Endothelial cell of umbilical vein (primary cell): ENCODE results near the gene TENM4. TPM values are rescaled to one million over a fixed set of nuclear protein-coding genes. Genes with fewer than 3 reads are reported as not detected.

ENCODE experiments used
- BruUV-seq: library from RNA; stranded (reverse); fragments of 400-500 nt; replicated peaks from 2 replicates; lab custom pipeline; 2021; lab: Mats Ljungman, UMichigan
- CTCF ChIA-PET: fragments of 300-600, 350-600 bp; sonication (Branson Sonifier 250); formaldehyde crosslinking; loops from one replicate; lab custom pipeline; 2021; ENCODE audit warnings: antibody characterized with exemption, inconsistent platforms; lab: Charles Lee
- POLR2A ChIA-PET: fragments of 300-600, 350-600 bp; sonication (Branson Sonifier 250); formaldehyde crosslinking; loops from one replicate; lab custom pipeline; 2021; ENCODE audit warnings: antibody characterized with exemption, inconsistent platforms; lab: Charles Lee
- DNase-seq: peaks from one replicate; pipeline ENCODE4 v3.0.0-alpha.2; 2011; ENCODE audit warnings: low read depth, low spot score
- FAIRE-seq: peaks from 2 replicates; lab custom pipeline; 2011; peaks lifted over from hg19 to GRCh38; lab: Jason Lieb, UNC
- H2AFZ ChIP-seq: 2 replicates; pipeline ENCODE4 v1.6.0; 2012; ENCODE audit warnings: low read depth, low read length, control low read depth, inconsistent platforms
- H3K27ac ChIP-seq: 2 replicates; pipeline ENCODE4 v1.5.1; 2011; ENCODE audit warnings: low read depth, mild to moderate bottlenecking, control low read depth, low read length, moderate library complexity; ENCODE audit not compliant: insufficient read depth
- H3K27me3 ChIP-seq, 2 experiments: 2 replicates each; pipeline versions ENCODE4 v1.6.0 to v1.6.1; 2011; ENCODE audit warnings: low read length in 2 of 2, mixed read lengths in 1 of 2; ENCODE audit not compliant: control insufficient read depth in 2 of 2, insufficient read depth in 2 of 2
- H3K36me3 ChIP-seq, 2 experiments: 2 replicates in 1 of 2; 3 replicates in 1 of 2; pipeline ENCODE4 v1.5.1; 2011; ENCODE audit warnings: low read length in 2 of 2, mild to moderate bottlenecking in 1 of 2, moderate library complexity in 1 of 2; ENCODE audit not compliant: control insufficient read depth in 2 of 2, insufficient read depth in 2 of 2; ENCODE audit errors: extremely low read depth in 1 of 2
- H3K4me1 ChIP-seq: 3 replicates; pipeline ENCODE4 v1.5.1; 2011; ENCODE audit warnings: mild to moderate bottlenecking, low read length; ENCODE audit not compliant: control insufficient read depth, insufficient read depth; ENCODE audit errors: extremely low read depth
- H3K4me2 ChIP-seq: 2 replicates; pipeline ENCODE4 v1.6.1; 2011; ENCODE audit warnings: low read length, control low read depth, mixed read lengths; ENCODE audit not compliant: insufficient read depth
- H3K4me3 ChIP-seq, 3 experiments: fragments of 200-600 bp in 1 of 3; sonication (generic), shearing (Covaris generic) in 1 of 3; replicated peaks in 1 of 3; 2 replicates each; pipeline ENCODE4 v1.5.1; 2011 to 2016; ENCODE audit warnings: control low read depth in 3 of 3, low read length in 3 of 3, mild to moderate bottlenecking in 2 of 3, inconsistent platforms in 1 of 3, low read depth in 1 of 3, moderate library complexity in 1 of 3; ENCODE audit not compliant: insufficient read depth in 1 of 3
- H3K79me2 ChIP-seq: 2 replicates; pipeline ENCODE4 v1.6.0; 2012; ENCODE audit warnings: low read length, inconsistent platforms; ENCODE audit not compliant: control insufficient read depth, insufficient read depth
- H3K9ac ChIP-seq: replicated peaks from 2 replicates; pipeline ENCODE3; 2011; ENCODE audit warnings: low read length, control low read depth; ENCODE audit not compliant: insufficient read depth; ENCODE audit errors: extremely low read depth
- H3K9me1 ChIP-seq: replicated peaks from 3 replicates; pipeline ENCODE4 v1.6.0; 2011; ENCODE audit warnings: mild to moderate bottlenecking, low read length; ENCODE audit not compliant: control insufficient read depth, insufficient read depth; ENCODE audit errors: extremely low read depth
- H3K9me3 ChIP-seq: replicated peaks from 2 replicates; pipeline ENCODE4 v1.5.1; 2012; ENCODE audit warnings: low read length, inconsistent platforms; ENCODE audit not compliant: control insufficient read depth, insufficient read depth
- H4K20me1 ChIP-seq: replicated peaks from 2 replicates; pipeline ENCODE3; 2011; ENCODE audit warnings: mild to moderate bottlenecking, low read length; ENCODE audit not compliant: control insufficient read depth, insufficient read depth; ENCODE audit errors: extremely low read depth
- EZH2 ChIP-seq: IDR thresholded peaks from 2 replicates; pipeline ENCODE4 v1.6.1; 2012; ENCODE audit warnings: borderline replicate concordance, low read depth, mild to moderate bottlenecking, moderate library complexity, low read length, inconsistent platforms; ENCODE audit not compliant: severe bottlenecking
- FOS ChIP-seq: IDR thresholded peaks from 2 replicates; pipeline ENCODE4 v1.6.1; 2011; ENCODE audit warnings: mild to moderate bottlenecking, low read length, moderate library complexity, borderline replicate concordance; ENCODE audit not compliant: insufficient read depth
- GATA2 ChIP-seq: IDR thresholded peaks from 2 replicates; pipeline ENCODE4 v1.7.0; 2011; ENCODE audit warnings: low read depth, mild to moderate bottlenecking, moderate library complexity, mixed read lengths, low read length; ENCODE audit not compliant: insufficient read length, insufficient read depth
- JUN ChIP-seq: IDR thresholded peaks from 2 replicates; pipeline ENCODE4 v1.6.1; 2011; ENCODE audit warnings: borderline replicate concordance, low read depth; ENCODE audit not compliant: insufficient read length, insufficient read depth
- MYC ChIP-seq: IDR thresholded peaks from one replicate; pipeline ENCODE4 v1.6.1; 2011; ENCODE audit warnings: mild to moderate bottlenecking, low read depth, low read length
- POLR2A ChIP-seq: IDR thresholded peaks from 2 replicates; pipeline ENCODE4 v1.6.1; 2012; ENCODE audit warnings: low read depth, mild to moderate bottlenecking, control low read depth, low read length
- POLR2AphosphoS5 ChIP-seq: IDR thresholded peaks from 2 replicates; pipeline ENCODE4 v1.6.1; 2012; ENCODE audit warnings: low read depth, mild to moderate bottlenecking, control low read depth, low read length, moderate library complexity; ENCODE audit not compliant: insufficient read depth
- dilution Hi-C: fragments of 300-500 bp; cut with MboI; formaldehyde crosslinking; loops from one replicate; pipeline ENCODE4 v1.15.0; 2019; ENCODE audit warnings: low sequenced_read_pairs; ENCODE audit not compliant: extremely low pct_ligation_motif_present
- intact Hi-C: fragments of 100-400 bp; cut with micrococcal nuclease; formaldehyde crosslinking; loops from one replicate; pipeline ENCODE4 v1.10.0; 2022
- polyA plus RNA-seq, 4 experiments: library from polyadenylated mRNA; depleted of rRNA in 3 of 4; stranded (reverse) in 3 of 4; unstranded in 1 of 4; fragments of >200 nt; gene quantifications; 2 replicates each; pipeline versions ENCODE4 v1.2.1 to v1.2.3, GENCODE V29; 2011 to 2012; ENCODE audit warnings: missing spikeins in 1 of 4
- total RNA-seq: library from RNA; stranded (reverse); gene quantifications from 2 replicates; pipeline ENCODE4 v1.2.3, GENCODE V29; 2021
- TF ChIP-seq, protein P1 (sequence below): IDR thresholded peaks from 2 replicates; pipeline ENCODE4 v1.6.1; 2011; ENCODE audit not compliant: insufficient read depth, insufficient read length
- TF ChIP-seq, protein P2 (sequence below), 2 donors: IDR thresholded peaks; 1 replicate in 1 of 2; 2 replicates in 1 of 2; pipeline ENCODE4 v1.5.1; 2011; ENCODE audit warnings: low read length in 2 of 2, mild to moderate bottlenecking in 2 of 2, moderate library complexity in 2 of 2, control low read depth in 1 of 2, inconsistent platforms in 1 of 2, low read depth in 1 of 2; ENCODE audit not compliant: insufficient read depth in 1 of 2; ENCODE audit errors: extremely low read depth in 1 of 2

TENM4 gene
- total and polyA plus RNA-seq, 2 donors (not counting 3 experiments of a cell fraction or from before 2014, with no cell fraction given): 0.06 to 0.27 TPM

GRCh38 chr11:79108851-79109250 lies 332.0 kb downstream of the TENM4 start:
- H4K20me1 ChIP-seq: no peaks in the 10 kb centered on the region
- ChIA-PET CTCF (interaction anchor here (2.3 kb wide), 1 partner anchor 9 kb away, joined by 13 read pairs; no protein-coding TSS in a partner anchor), POLR2A (no interaction called here)
- BruUV-seq: no TSS peak
- TF ChIP-seq, protein P1, sequence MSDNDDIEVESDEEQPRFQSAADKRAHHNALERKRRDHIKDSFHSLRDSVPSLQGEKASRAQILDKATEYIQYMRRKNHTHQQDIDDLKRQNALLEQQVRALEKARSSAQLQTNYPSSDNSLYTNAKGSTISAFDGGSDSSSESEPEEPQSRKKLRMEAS: no peak
- TF ChIP-seq EZH2 (no peak), POLR2AphosphoS5 (no peak), FOS (no peak), GATA2 (no peak), JUN (no peak), POLR2A (no peak), MYC (no peak)
- TF ChIP-seq, protein P2, sequence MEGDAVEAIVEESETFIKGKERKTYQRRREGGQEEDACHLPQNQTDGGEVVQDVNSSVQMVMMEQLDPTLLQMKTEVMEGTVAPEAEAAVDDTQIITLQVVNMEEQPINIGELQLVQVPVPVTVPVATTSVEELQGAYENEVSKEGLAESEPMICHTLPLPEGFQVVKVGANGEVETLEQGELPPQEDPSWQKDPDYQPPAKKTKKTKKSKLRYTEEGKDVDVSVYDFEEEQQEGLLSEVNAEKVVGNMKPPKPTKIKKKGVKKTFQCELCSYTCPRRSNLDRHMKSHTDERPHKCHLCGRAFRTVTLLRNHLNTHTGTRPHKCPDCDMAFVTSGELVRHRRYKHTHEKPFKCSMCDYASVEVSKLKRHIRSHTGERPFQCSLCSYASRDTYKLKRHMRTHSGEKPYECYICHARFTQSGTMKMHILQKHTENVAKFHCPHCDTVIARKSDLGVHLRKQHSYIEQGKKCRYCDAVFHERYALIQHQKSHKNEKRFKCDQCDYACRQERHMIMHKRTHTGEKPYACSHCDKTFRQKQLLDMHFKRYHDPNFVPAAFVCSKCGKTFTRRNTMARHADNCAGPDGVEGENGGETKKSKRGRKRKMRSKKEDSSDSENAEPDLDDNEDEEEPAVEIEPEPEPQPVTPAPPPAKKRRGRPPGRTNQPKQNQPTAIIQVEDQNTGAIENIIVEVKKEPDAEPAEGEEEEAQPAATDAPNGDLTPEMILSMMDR (IDR thresholded peaks at IDR 0.05; ENCODE audit: extremely low read depth in 1 of 2, insufficient read depth in 1 of 2, low read depth in 1 of 2, low read length in 2 of 2): no peak
- H3K79me2 ChIP-seq: no peaks in the 10 kb centered on the region
- no peaks in the 10 kb centered on the region for H3K36me3 ChIP-seq
- no peak overlapping the region for H2AFZ ChIP-seq
- FAIRE-seq (no peak), DNase-seq (no peak)
- intact Hi-C loops (no loop called here), dilution Hi-C loops (no loop called here)
- H3K4me1 ChIP-seq: no peaks in the 10 kb centered on the region
- H3K27me3 ChIP-seq: peaks cover 0 to 2% of the 10 kb centered on the region in 2 experiments
- H3K27ac ChIP-seq: no peak overlapping the region
- H3K9me3 ChIP-seq: no peaks in the 10 kb centered on the region
- no peaks in the 10 kb centered on the region for H3K9me1 ChIP-seq
- no peak overlapping the region for H3K4me2 ChIP-seq
- H3K4me3 ChIP-seq: no peak overlapping the region
- no peak overlapping the region for H3K9ac ChIP-seq
